SK-N-MC (cell line): ENCODE data around the gene FCMR.

Source experiments
- EZH2 ChIP-seq: fragments of 200-600 bp; sonication (generic); IDR thresholded peaks from one replicate; pipeline ENCODE4 v1.6.1; 2017; ENCODE audit warnings: antibody characterized with exemption
- POLR2AphosphoS5 ChIP-seq: IDR thresholded peaks from 2 replicates; pipeline ENCODE4 v1.6.1; 2012; ENCODE audit warnings: mild to moderate bottlenecking, low read depth, low read length, borderline replicate concordance

- TF ChIP-seq EZH2 (no peak), POLR2AphosphoS5 (no peak)
These were observed 62.6 kb downstream of the FCMR start for GRCh38 chr1:206859082-206859521.
